MCF 10A (cell line): Measurements from ENCODE around the gene ARHGAP28. TPM values are rescaled to one million over a fixed set of nuclear protein-coding genes. Genes with fewer than 3 reads are reported as not detected.

Source experiments
- BruUV-seq: library from RNA; stranded (reverse); fragments of 400-500 nt; replicated peaks from 2 replicates; lab custom pipeline; 2021; lab: Mats Ljungman, UMichigan
- CTCF ChIA-PET: fragments of 300-600 bp; sonication (Branson Sonifier 250); formaldehyde crosslinking; extraction: SDS; loops from one replicate; lab custom pipeline; 2021; ENCODE audit warnings: antibody characterized with exemption, inconsistent platforms; lab: Yijun Ruan, JAX
- POLR2A ChIA-PET: fragments of 300-600, 350-650 bp; sonication (Branson Sonifier 250); formaldehyde crosslinking; extraction: SDS; loops from one replicate; lab custom pipeline; 2020; ENCODE audit warnings: antibody characterized with exemption, inconsistent platforms; lab: Yijun Ruan, JAX
- DNase-seq: peaks from one replicate; pipeline ENCODE4 v3.0.0-alpha.2; 2018; ENCODE audit not compliant: unreplicated experiment
- H3K27ac Mint-ChIP-seq: one replicate; pipeline ENCODE4 v1.8.0; 2022; ENCODE audit warnings: mild to moderate bottlenecking, low read depth, mixed read lengths; ENCODE audit not compliant: unreplicated experiment
- H3K27me3 Mint-ChIP-seq: one replicate; pipeline ENCODE4 v1.8.0; 2022; ENCODE audit warnings: mixed read lengths; ENCODE audit not compliant: insufficient read depth, unreplicated experiment
- H3K36me3 Mint-ChIP-seq: one replicate; pipeline ENCODE4 v1.8.0; 2022; ENCODE audit warnings: mild to moderate bottlenecking, moderate library complexity, mixed read lengths; ENCODE audit not compliant: insufficient read depth, unreplicated experiment
- H3K4me1 Mint-ChIP-seq: one replicate; pipeline ENCODE4 v1.8.0; 2022; ENCODE audit warnings: mixed read lengths; ENCODE audit not compliant: insufficient read depth, unreplicated experiment
- H3K4me3 Mint-ChIP-seq: one replicate; pipeline ENCODE4 v1.8.0; 2022; ENCODE audit warnings: mild to moderate bottlenecking, moderate library complexity, mixed read lengths; ENCODE audit not compliant: unreplicated experiment
- H3K9me3 Mint-ChIP-seq: one replicate; pipeline ENCODE4 v1.8.0; 2022; ENCODE audit warnings: mixed read lengths; ENCODE audit not compliant: unreplicated experiment
- intact Hi-C: fragments of 100-400 bp; cut with micrococcal nuclease; formaldehyde crosslinking; loops from 2 replicates; pipeline ENCODE4 v1.14.1; 2022
- total RNA-seq: library from RNA; stranded (reverse); gene quantifications from 2 replicates; pipeline ENCODE4 v1.2.3, GENCODE V29; 2022
- TF ChIP-seq, protein P1 (sequence below): fragments of 200-600 bp; IDR thresholded peaks from one replicate; pipeline ENCODE4 v1.8.0; 2022; ENCODE audit warnings: antibody characterized with exemption, mild to moderate bottlenecking; ENCODE audit not compliant: unreplicated experiment

The ARHGAP28 gene
- total RNA-seq, 1 experiment from 2014 or later = 3.0 TPM

DNA sequence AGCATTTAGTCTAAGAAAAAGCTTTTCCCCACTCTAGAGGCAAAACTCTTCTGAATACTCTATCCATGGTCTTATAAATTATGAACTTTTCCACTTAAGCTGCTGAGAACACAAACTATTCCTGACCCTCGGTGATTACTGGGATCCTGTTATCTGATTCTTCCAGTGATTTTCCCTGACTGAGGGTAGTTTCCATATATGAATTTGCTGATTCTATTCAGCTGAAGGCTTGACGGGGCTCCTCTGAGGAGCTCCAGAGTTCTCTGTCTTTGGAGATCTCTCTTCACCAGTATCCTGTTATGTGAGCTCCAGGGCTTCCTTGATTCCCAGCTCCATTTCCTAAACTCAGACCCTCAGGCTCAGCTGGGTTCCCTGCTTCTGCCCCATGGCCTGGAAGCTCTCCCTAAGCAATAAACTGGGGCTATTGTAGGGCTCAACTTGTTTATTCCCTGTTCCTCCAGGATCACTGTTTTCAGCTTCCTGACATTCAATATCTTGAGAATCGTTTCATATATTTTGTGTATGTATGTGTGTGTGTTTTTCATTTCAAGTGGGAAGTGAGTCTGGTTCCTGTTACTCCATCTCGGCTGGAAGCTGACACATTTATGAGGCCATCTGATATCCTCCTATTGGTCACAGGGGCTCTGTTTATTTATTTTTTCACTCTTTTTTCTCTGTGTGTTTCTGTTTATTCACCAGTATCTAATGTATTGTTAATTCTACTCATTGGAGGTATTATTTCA is 78.2 kb downstream of the ARHGAP28 start:
- ChIA-PET POLR2A (no interaction called here), CTCF (interaction anchor here (0.6 to 1.6 kb wide), 3 partner anchors 12 to 232 kb away, joined by 3 to 4 read pairs (median 3); no protein-coding TSS in a partner anchor)
- intact Hi-C loops = no loop called here
- TF ChIP-seq, protein P1, sequence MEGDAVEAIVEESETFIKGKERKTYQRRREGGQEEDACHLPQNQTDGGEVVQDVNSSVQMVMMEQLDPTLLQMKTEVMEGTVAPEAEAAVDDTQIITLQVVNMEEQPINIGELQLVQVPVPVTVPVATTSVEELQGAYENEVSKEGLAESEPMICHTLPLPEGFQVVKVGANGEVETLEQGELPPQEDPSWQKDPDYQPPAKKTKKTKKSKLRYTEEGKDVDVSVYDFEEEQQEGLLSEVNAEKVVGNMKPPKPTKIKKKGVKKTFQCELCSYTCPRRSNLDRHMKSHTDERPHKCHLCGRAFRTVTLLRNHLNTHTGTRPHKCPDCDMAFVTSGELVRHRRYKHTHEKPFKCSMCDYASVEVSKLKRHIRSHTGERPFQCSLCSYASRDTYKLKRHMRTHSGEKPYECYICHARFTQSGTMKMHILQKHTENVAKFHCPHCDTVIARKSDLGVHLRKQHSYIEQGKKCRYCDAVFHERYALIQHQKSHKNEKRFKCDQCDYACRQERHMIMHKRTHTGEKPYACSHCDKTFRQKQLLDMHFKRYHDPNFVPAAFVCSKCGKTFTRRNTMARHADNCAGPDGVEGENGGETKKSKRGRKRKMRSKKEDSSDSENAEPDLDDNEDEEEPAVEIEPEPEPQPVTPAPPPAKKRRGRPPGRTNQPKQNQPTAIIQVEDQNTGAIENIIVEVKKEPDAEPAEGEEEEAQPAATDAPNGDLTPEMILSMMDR = no peak
- no TSS peak for BruUV-seq
- no peak overlapping the region for H3K4me3 Mint-ChIP-seq
- H3K27ac Mint-ChIP-seq = no peak overlapping the region
- H3K9me3 Mint-ChIP-seq = peaks cover 7% of the 10 kb centered on the region
- H3K36me3 Mint-ChIP-seq = no peaks in the 10 kb centered on the region
- no peaks in the 10 kb centered on the region for H3K4me1 Mint-ChIP-seq
- no peak for DNase-seq
- H3K27me3 Mint-ChIP-seq = no peaks in the 10 kb centered on the region

DNA sequence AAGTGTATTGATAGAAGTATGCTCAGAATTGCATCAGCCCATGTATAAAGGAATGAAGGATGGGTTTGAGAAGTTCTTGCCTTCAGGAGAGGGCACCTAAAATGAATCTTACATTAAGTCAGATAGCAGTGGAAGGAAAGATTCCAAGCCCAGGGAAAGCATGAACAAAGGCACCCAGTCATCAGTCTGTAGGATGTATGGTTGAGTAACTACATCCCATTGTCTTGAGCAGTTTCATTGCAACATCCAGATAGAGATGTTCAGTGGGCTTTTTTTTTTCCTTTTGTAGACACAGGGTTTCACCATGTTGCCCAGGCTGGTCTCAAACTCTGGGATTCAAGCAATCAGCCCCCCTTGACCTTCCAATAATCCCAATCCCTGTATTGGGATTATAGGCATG is 80.7 kb downstream of the ARHGAP28 start:
- no peak for DNase-seq
- Mint-ChIP-seq H3K27me3 (no peaks in the 10 kb centered on the region), H3K9me3 (peaks cover 7% of the 10 kb centered on the region), H3K4me3 (no peak overlapping the region), H3K27ac (no peak overlapping the region), H3K36me3 (no peaks in the 10 kb centered on the region), H3K4me1 (no peaks in the 10 kb centered on the region)
- ChIA-PET CTCF (no interaction called here), POLR2A (no interaction called here)
- intact Hi-C loops = no loop called here
- BruUV-seq = no TSS peak
- TF ChIP-seq, protein P1 = no peak

DNA sequence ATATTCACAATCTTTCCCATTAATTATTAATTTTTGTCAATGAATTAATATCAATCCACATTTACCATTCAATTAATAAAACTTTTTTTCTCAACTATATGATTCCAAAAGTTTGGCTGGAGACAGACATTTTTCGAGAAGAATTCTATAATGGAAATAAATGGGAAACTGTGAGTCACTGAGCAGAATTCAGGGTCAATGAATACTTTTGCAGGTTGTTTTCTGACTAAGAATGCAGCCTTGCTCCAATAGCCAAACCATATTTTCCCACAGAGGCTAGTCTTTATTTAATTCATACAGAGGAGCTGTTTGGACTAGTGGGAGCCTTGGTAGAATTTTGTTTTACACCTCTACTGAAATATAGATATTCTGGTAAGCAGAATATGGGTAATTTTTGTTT is 82.3 kb downstream of the ARHGAP28 start:
- no TSS peak for BruUV-seq
- intact Hi-C loops = no loop called here
- Mint-ChIP-seq H3K9me3 (peaks cover 7% of the 10 kb centered on the region), H3K4me3 (no peak overlapping the region), H3K36me3 (no peaks in the 10 kb centered on the region), H3K4me1 (no peaks in the 10 kb centered on the region), H3K27ac (no peak overlapping the region), H3K27me3 (no peaks in the 10 kb centered on the region)
- TF ChIP-seq, protein P1 = no peak
- POLR2A ChIA-PET = no interaction called here
- DNase-seq = no peak
- CTCF ChIA-PET = no interaction called here

DNA sequence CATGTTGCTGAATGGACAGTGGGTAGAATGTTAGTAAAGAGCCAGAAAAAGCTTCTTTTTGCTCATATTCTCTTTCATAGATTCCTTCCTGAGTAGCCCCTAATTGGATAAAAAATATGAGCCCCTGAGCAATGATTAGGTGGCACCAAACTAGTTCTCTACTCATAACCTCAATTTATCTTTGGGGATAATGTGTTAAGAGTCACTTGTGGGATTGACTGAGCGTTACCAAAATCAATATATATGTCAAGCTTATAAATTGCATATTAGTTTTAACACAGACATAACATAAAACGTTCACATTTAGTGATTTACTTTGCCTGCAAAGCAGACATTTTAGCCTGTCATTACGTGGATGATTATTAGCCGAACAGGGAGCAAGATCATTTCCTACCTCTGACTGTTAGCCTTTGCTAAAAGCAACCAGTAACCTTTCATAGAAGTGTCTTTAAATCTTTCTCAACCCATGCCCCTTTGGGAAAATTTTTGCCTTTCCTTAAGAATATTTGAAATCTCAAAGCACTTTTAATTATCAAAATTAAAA is 85.4 kb downstream of the ARHGAP28 start:
- H3K27ac Mint-ChIP-seq = no peak overlapping the region
- no peak overlapping the region for H3K4me3 Mint-ChIP-seq
- ChIA-PET CTCF (interaction anchor here (0.6 to 0.7 kb wide), 3 partner anchors 28 to 74 kb away, joined by 3 read pairs; no protein-coding TSS in a partner anchor), POLR2A (no interaction called here)
- DNase-seq = no peak
- BruUV-seq = no TSS peak
- H3K4me1 Mint-ChIP-seq = no peaks in the 10 kb centered on the region
- H3K9me3 Mint-ChIP-seq = peaks cover 1% of the 10 kb centered on the region
- H3K36me3 Mint-ChIP-seq = no peaks in the 10 kb centered on the region
- no peaks in the 10 kb centered on the region for H3K27me3 Mint-ChIP-seq
- TF ChIP-seq, protein P1 = no peak
- intact Hi-C loops = no loop called here
